ENCODE measurements around the gene ELOVL2.
"Not testable (repeated sequence)": the region's sequence is repeated elsewhere in the genome, so short reads cannot be mapped to it uniquely, and the experiment has no call there.

ELOVL2 gene

GRCh38 chr6:11021003-11021402 is 23.1 kb downstream of the ELOVL2 start:
- no peak for DNase-seq (ENCODE audit: low read depth)

GRCh38 chr6:11018225-11018624 is 25.9 kb downstream of the ELOVL2 start:
- DNase-seq (ENCODE audit: low read depth) = no peak

GRCh38 chr6:11017090-11017489 is 27.0 kb downstream of the ELOVL2 start:
- DNase-seq (ENCODE audit: low read depth) = no peak

GRCh38 chr6:11016452-11016851 is 27.7 kb downstream of the ELOVL2 start:
- DNase-seq (ENCODE audit: low read depth) = no peak

GRCh38 chr6:11015102-11015501 is 29.0 kb downstream of the ELOVL2 start:
- DNase-seq (ENCODE audit: low read depth) = no peak

- no peak for DNase-seq (ENCODE audit: low read depth)
Measured at GRCh38 chr6:11013721-11014070, 30.4 kb downstream of the ELOVL2 start.

GRCh38 chr6:11012976-11013720 is 31.0 kb downstream of the ELOVL2 start:
- no peak for DNase-seq (ENCODE audit: low read depth)

GRCh38 chr6:11012295-11012754 is 31.8 kb downstream of the ELOVL2 start:
- DNase-seq (ENCODE audit: low read depth) = no peak

GRCh38 chr6:11011787-11012234 is 32.3 kb downstream of the ELOVL2 start:
- DNase-seq (ENCODE audit: low read depth) = no peak

- no peak for DNase-seq (ENCODE audit: low read depth)
Measured at GRCh38 chr6:11009353-11009752, 34.8 kb downstream of the ELOVL2 start.

- no peak for DNase-seq (ENCODE audit: low read depth)
Measured at GRCh38 chr6:11008821-11009220, 35.3 kb downstream of the ELOVL2 start.

GRCh38 chr6:11007715-11008608 is 36.1 kb downstream of the ELOVL2 start:
- no peak for DNase-seq (ENCODE audit: low read depth)

- peak; percentile 20 for DNase-seq (ENCODE audit: low read depth)
Measured at GRCh38 chr6:11006061-11006460, 38.0 kb downstream of the ELOVL2 start.

- DNase-seq (ENCODE audit: low read depth) = not testable (repeated sequence)
Measured at GRCh38 chr6:11003297-11003696, 40.8 kb downstream of the ELOVL2 start.

GRCh38 chr6:11002176-11002575 is 41.9 kb downstream of the ELOVL2 start:
- DNase-seq (ENCODE audit: low read depth) = no peak

- no peak for DNase-seq (ENCODE audit: low read depth)
Measured at GRCh38 chr6:10999994-11000393, 44.1 kb downstream of the ELOVL2 start.

- no peak for DNase-seq (ENCODE audit: low read depth)
Measured at GRCh38 chr6:10995114-10995707, 48.9 kb downstream of the ELOVL2 start.

GRCh38 chr6:10993896-10994295 is 50.2 kb downstream of the ELOVL2 start:
- no peak for DNase-seq (ENCODE audit: low read depth)

- no peak for DNase-seq (ENCODE audit: low read depth)
Measured at GRCh38 chr6:10991115-10991514, 53.0 kb downstream of the ELOVL2 start.

GRCh38 chr6:10989587-10989986 is 54.5 kb downstream of the ELOVL2 start:
- DNase-seq (ENCODE audit: low read depth) = no peak

GRCh38 chr6:10984959-10985358 is 59.1 kb downstream of the ELOVL2 start:
- not testable (repeated sequence) for DNase-seq (ENCODE audit: low read depth)

- DNase-seq (ENCODE audit: low read depth) = no peak
Measured at GRCh38 chr6:10981409-10981808, 62.7 kb downstream of the ELOVL2 start.

GRCh38 chr6:10979603-10980002 is 64.5 kb downstream of the ELOVL2 start:
- DNase-seq (ENCODE audit: low read depth) = no peak
